GM18511 (cell line): Measurements from ENCODE around the gene NFIX.

Experiments
- ATAC-seq: cut with Tn5 transposase; IDR thresholded peaks from one replicate; pipeline ENCODE4 v1.9.1; 2021; ENCODE audit warnings: mild to moderate bottlenecking, moderate library complexity; ENCODE audit not compliant: unreplicated experiment

NFIX gene

DNA sequence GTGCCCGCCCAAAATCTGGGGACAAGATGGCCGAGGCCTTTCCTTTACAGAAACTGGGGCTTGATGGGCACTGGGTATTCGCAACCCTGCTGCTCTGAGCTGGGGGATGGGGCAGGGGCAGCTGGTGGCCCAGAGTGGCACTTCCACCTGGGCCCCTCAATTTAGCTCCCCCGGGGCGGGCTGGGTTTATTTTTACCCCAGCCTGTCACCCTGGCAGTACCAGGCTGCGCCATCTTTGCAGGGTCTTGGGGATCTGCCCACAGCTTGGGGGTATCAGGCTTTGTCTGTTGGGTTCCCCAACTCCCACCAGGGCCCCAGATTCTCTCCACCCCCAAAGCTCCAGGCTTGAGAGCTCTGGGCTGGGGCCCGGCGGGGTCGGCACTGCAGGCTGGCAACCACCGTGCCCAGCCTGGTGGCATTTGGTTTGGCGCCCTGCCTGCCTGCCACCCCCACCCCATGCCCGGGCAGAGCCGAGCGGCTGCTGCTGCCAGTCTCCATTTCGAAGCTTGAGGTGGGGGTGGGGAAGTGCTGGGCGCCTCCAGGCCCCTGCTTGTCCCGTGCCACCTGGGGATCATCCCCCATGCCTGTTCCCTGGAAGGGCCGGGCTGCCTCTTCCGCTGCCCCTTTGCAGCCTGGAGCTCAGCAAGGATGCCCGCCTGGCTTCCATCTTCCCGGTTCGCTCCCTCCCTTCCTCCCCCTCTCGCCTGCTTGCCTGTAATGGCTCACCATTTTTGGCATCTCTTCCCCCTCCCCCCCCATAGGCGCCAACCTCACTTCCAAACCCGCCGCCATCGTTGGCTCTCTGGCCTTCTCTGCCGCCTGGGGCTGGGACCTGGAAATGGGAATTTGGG lies 11.4 kb downstream of the NFIX start:
- no peak for ATAC-seq

DNA sequence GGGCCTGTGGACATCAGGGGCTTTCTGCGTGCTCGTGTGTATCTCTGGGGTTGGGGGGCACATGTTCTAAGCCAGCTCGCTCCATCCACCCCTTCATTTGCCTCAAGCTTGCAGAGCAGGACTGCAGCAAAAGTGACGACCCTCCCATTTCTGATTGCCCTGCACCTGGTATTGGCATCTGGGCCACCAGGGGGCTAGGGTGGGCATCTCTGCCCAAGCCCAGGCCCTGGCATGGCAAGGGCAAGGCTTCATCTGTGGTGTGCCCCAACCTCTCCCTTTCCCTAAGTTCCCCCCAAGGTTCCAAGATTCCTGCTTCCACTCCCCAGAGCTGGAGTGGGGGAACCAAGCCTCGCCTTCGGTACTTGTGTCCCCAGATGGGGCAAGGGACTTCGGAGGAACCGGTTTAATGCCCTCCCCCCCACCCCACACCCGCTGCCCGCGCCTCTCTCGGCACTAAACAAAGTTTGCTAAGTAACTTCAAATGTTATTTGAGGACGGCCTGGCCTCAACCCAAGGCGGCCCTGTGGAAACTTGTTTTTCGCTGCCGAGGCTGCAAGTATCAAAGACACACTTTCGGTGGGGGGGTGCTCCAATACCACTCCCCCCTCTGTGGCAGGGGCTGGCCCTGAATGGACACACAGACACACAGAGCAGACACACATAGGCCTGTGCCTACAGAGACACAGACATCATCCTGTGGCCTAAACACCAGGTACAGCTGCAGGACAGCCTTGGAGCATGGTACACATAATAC lies 12.2 kb downstream of the NFIX start:
- ATAC-seq = no peak

DNA sequence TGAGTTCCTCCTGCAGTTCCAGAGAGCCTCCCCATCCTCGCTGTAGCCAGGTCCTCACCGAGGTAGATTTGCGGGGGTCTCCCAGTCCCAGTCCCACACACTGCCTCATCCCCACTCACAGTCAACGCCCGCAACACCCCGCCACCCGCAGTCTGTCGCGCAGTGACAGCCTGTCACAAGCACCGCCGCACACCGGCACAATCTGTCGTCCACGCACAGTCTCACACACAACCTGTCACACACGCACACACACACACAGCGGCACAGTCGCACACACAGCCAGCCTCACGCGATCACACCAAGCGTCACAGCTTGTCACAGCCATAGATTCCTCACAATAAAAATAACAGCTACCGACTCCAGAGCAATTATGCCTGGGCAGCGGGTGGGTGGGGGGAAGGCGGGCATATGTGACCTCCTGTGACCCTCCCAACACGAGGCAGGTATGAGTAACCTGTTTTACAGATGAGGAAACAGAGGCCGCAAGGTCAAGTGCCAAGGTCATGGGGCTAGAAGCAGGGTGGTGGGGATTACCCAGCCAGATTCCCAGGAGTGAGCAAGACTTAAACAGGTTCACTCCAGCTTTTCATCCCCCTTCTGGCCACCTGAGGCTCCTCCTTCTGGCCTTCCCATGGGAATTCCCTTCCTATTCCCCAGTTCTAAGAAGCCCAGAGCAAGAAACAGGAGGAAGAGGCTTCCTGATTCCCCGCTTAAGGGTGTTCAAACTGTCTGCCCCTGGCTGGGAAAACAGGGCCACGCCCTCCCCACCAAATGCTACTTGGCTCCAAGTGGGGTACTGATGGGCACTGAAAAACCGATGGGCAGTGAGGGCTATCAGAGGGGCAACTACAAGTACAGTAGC lies 13.9 kb downstream of the NFIX start:
- ATAC-seq = no peak

DNA sequence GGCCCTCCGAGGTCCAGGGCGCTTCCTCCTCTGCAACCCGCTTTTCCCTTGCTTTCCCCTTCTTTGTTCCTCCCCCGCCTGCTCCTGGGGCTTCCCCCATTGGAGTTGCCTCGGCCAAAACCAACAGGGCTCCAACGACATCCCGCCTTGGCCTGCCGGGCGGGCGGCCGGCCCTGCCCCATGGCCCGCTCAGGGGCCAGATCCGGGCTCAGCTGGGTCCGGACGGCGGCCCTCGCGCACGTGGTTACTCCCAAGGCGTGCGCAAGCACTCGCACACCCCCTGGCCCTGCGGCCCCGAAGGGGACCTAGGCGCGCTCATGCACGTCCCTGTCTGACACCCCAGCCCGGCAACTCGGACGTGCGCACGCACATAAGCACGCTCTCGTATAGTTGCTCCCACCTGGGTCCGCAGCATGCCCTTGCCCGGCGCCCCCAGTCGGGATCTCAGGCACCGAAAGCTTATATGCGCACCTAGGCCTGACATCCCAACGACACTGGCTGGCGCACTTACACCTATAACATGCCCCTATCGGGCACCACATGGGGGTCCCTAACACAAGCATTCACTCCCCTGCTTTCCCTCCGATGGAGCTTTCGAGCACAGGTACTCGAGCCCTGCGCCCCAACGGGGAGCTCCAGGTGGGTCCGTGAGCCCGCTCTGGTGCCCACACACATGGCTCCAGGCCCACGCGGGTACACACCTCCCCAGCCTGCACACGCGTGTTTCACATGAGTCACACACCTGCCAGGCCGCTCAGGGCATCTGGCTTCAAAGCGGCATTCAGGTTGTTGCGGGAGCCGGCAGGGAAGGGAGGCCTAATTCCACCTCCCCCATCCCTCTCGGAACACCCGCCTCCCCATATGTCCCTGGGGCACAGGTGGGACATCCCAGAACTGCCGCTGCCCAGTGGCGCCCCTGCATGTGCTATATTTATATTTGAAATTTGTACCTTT lies 15.0 kb downstream of the NFIX start:
- ATAC-seq = no peak

DNA sequence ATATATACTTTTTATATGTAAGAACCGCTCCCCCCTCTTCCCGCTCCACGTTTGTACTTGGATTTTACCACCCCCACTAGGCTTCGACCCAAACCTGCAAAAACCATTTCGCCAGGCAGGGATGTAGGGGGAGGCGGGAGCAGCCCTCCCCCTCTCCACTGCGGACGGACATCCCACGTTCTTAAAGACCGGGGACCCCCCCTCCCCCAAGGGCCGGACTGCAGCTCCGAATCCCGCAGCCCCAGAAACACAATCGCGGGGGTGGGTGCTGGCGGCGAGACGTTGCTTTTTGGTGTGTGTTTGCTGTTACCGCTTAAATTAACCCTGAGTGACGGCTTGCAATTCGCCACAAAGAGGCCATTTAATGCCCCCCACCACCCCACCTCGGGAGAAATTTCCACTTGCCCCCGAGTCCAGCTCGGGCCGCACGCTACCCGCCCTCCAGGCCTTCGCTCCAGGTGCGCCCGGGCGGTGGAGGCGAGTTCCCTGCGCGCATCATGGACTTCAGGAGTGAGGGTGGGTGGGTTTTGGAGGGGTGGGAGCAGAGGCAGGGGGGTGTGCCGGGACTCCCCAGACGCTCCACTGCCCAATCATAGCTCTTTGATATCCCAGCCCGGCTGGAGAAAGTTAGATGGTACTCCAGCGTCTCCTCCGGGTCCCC lies 15.8 kb downstream of the NFIX start:
- ATAC-seq = no peak

DNA sequence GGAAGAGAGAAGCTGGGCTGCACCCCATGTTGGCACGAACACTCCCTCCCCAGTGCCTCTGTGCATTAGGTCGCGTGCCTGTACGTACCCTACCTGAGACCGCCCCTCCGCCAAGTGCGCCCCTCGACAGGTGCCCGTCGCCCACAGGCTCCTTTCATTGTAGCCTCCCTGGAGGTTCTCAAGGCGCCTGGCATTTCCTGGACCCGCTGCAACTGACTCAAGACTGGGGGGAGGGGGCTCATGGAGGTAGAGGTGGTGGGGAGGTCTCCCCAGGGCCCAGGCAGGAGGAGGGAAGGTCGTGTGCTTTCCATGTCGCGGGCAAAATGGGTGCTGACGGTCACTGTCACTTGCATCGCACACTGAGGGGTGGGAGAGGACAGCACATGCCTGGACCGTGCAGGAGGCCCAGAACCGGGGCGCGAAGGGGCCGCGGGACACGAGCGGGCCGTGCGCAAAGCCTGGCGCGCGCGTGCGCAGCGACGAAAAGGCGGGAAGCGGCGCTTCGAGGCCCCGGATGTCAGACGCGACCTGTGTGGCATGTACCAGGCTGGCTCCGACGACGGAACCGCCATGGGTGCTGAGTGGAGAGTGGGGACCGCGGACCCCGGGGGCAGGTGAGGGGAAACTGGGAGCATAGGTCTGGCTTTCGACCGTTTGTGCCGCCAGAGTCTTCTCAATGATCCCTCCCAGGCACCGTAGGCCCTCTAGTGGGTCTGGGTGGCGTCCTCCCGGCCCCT lies 16.5 kb downstream of the NFIX start:
- ATAC-seq = no peak

DNA sequence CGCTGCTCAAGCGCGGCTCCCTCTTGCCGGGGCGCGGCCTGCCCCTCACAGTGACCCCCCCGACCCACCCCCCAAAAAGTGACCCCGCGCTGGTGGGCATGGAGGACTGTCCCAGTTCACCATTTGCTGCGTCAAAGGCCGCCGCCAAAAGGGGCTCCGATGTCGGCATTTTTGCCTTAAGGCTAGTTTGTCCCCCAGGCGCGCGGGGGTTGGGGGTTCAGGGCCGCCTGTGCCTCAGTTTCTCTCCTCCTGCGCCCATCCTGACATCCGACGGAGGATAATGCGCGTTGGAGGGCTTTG lies 17.1 kb downstream of the NFIX start:
- no peak for ATAC-seq

DNA sequence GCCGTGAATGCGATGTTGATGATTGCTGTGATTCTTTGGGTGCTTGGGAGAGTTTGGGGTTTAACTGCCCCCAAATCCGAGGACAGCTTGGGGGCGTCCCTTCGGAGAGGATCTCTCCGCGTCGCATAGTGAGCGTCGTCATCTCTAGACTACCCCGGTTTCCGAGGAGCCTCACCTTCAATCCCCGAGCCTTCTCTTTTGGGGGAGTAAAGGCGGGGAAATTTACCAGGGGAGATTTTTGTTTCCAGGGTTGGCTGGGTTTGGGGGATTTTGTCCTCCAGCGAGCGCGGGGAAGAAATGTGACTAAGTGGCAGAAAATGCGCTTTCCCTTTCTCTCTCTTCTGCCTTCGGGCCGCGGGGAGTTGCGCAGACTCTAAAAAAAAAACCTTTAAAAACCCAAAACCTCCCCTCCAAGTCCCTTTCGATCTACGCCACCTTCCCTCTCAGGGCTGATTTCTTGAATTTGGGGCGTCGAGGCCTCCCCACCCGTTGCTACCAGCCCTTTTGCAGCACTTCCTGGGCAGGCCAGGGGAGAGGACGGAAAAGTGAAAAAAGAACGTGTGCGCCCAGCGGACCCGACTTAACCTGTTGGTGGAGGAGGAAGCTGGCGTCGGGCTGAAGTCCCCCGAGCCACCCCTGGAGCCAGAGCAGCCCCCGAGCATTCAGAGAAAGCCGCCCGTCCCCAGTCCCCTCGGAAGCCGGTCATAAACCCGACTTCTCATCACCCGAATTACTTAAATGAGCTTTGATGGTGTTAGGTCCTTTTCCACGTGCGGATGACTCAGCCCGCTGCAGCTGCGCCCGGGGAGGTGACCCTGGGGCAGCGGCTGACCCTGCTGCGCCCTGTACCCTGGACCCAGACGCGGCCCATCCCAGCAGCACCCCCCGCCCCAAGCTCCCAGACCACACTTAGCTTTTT lies 17.7 kb downstream of the NFIX start:
- no peak for ATAC-seq

DNA sequence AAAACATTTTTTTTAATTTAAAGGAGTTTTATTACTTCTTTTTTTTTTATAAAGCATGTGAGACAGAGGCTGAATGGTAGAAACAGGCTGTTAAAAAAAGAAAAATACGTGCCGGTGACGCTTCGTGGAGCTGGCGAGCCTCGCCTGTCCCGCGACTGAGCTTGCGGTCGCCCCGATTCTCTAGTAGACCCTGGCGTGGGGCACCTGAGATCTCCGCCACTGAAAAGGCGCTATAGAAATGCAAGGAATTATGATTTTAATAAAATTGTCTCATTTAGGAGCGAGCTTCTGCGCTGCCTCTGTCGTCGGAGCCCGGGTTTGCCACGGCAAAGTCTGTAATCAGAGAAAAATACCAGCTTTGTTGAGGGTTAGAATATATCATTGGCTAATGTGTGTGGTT lies 18.4 kb downstream of the NFIX start:
- no peak for ATAC-seq

DNA sequence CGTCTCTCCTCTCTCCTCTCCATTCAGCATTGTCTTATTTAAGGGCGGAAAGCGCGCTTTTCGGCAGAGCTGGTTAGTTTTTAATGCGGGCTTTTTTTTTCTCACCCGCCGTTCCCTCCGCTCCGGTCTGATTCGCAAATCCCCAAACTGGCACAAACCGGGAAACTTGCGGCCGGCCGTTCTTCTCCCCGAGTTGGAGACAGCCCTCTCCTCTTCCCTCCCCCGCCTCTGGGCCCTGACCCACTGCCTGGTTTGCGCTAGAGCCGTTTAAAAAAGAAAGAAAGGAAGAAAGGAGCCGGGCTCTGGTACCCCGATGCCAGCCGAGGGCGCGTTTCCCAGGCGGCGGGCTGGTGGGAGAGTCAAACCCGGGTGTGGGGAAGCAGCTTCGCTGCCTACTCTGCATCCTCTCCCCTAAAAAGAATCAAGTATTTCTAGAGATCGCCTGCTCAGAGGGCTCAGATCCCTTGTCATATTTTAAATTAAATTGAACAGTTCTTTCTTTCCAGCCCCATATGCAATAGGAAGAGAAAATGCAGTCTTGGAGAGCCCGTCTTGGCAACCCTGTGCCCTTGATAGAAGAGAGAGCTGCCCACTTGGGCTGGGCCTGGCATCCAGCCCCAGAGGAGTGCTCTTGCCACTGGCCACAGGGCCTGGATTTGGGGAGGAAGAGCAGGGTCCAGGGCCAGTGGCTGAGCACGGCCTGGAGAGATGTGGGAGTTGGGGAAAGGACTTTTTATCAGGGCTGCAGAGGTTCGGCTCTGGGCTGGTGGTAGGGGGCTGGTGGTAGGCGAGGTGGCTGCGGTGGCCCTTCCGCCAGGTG lies 19.0 kb downstream of the NFIX start:
- no peak for ATAC-seq

DNA sequence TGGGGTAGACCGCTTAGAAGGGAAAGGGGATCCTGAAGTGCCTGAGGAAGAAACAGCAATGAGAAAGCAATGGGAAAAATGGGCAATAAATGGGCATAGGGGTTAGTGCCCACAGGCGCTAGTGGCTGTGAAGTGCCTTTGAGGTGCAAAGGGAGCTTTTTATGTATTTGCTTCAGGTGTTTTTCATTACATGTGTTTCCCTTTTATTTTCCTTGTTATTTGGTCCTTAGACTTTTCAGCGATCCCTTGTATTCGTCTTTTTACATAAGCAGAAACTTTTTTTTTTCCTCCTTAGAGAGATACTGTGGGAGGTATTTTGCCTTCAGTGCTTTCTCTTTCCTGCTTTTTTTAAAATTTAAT lies 19.6 kb downstream of the NFIX start:
- ATAC-seq = no peak

DNA sequence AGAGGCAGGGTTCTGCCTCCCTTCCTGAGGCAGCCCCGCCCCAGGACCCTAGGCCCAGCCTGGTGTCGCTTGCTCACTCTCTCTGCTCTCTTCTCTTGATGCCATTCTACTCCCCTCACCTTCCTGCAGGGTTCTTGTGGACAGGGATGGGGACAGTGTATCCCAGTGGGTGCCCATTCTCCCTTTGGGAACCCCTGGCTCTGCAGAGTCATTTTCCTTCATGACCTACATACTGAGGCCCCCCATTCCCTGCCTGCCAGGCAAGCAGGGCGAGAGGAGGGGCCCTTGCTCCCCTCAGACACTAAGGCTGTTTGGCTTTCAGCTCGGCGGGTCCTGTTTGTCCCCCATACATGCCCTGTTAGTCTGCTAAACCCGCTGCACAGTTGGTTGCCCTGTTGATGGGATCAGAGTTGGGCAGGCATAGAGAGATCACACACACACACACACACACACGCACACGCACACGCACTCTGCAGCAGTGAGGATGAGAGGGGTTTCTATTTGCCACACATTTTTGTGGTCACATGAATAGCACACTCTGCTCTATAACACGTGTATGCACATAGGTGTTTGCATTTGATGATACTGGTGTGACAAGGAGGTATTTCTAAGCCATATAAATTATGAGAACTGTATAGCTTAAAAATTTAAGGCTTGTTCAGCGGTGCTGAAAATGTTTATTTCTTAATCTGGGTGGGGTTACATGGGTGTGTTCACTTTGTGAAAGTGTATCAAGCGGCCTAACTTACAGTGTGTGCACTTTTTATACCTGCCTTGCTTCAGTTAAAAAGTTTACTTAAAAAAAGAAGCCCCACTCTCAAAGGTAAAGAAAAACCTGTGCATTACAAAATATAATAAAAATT lies 20.3 kb downstream of the NFIX start:
- no peak for ATAC-seq

DNA sequence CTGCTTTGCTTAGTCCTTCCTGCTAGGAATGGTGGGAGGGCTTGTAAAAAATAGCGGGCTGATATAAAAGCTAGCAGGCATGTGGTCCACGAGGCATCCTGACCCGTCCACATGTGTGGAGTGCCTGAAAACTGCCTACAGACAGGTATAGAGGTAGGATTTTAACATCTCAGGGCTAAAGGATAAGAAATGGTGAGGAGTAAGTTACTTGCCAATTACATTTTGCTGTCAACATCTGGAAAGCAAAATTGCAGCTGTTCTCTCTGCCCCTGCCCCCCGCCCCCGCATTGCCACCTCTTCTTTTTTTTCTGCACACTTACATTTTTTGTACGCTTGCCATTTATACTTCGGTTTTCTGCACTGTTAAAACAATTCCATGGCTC lies 21.0 kb downstream of the NFIX start:
- ATAC-seq = no peak

DNA sequence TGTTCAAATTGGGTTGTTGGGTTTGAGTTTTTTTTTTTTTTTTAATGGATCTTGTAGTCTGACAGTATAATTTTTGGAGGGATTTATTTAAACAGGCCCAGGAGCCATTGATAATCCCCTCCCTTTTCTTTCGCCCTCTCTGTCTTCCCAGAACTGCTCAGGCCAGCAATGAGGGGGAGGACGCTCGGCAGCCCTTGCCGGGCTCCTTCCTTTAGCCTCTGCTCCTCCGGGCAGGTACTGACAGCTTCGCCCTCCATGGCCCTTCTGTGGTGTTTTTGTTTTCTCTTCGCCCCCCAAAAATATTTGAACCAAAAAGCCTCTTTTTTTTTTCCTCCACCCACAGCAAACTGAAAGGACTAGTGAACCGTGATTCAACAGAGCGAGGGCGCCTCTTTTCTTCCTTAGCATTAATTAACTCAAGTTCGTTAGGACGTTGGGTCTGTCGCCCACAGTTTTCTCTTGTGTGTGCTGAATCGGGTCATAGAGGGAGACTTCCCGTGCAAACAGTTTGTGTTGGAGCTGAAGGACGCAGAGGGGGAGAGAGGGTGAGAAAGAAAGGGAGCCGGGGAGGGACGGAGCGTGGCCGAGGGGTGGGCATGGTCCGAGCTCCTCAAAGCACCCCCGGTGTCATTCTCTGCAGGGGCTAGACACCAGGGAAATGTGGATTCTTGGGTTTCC lies 21.5 kb downstream of the NFIX start:
- ATAC-seq = no peak

DNA sequence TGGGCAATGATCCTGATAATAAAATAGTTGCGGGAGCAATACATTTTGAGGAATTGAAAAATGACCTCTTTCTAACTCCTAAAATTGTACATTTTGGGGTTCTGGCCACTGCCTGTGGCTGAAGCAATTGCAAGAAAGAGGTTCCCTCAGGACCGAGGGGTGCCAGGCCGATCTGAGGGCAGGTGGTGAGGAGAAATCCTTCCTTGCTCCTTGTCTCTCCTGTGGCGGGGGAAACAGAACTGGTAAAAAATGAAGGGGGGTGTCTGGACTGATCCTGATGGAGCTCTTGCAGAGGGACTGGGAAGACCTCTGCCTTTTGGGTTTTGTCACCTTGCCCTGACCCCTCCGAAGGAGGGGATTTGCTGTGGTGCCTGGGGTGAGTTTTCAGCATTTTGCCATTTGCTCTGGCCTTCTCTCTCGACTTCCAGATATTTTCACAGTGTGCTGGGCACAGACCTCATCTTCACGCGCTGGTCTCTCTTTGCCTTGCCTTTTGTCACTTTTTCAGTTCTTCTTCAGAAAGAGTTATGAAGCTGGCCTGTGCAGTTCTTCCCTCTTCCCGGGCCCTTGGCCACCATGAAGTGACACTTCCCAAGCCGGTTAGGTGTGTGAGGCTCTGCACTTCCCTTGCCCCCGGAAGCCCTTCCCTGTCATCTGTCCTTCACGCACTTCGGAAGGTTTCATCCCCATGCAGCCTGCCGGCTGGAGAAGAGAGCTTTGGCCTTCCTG lies 22.2 kb downstream of the NFIX start:
- no peak for ATAC-seq
